ENCODE measurements around the gene ATN1.

The ATN1 gene

GRCh38 chr12:6946920-6947374 lies 19.2 kb downstream of the ATN1 start:
- FAIRE-seq: no peak

DNA sequence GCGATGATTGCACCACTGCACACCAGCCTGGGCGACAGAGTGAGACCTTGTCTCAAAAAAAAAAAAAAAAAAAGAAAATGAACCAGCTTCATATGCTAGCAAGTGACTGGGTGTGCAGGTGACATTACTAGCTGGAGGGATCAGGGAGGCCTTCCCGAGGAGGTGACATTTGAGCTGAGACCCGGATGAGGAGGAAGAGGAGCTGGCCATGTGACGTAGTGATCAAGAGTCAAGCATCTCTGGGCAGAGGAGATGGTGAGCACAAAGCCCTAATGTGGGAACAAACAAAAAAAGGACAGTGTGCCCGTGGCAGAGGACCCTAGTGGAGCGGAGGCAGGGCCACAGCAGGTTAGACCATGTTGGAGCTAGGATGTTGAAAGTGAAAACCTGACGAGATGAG lies 19.9 kb downstream of the ATN1 start:
- FAIRE-seq: no peak

- FAIRE-seq: no peak
Observed at GRCh38 chr12:6948873-6949594, 21.3 kb downstream of the ATN1 start.

GRCh38 chr12:6950401-6950801 lies 22.6 kb downstream of the ATN1 start:
- no peak for FAIRE-seq

GRCh38 chr12:6950811-6951540 lies 23.2 kb downstream of the ATN1 start, which contains the start of gene PTPN6:
PTPN6 (plus strand) TSS chr12:6951356; CDS start chr12:6951513, 157 bp downstream.
- FAIRE-seq: no peak

GRCh38 chr12:6951551-6952120 lies 23.9 kb downstream of the ATN1 start:
- no peak for FAIRE-seq

DNA sequence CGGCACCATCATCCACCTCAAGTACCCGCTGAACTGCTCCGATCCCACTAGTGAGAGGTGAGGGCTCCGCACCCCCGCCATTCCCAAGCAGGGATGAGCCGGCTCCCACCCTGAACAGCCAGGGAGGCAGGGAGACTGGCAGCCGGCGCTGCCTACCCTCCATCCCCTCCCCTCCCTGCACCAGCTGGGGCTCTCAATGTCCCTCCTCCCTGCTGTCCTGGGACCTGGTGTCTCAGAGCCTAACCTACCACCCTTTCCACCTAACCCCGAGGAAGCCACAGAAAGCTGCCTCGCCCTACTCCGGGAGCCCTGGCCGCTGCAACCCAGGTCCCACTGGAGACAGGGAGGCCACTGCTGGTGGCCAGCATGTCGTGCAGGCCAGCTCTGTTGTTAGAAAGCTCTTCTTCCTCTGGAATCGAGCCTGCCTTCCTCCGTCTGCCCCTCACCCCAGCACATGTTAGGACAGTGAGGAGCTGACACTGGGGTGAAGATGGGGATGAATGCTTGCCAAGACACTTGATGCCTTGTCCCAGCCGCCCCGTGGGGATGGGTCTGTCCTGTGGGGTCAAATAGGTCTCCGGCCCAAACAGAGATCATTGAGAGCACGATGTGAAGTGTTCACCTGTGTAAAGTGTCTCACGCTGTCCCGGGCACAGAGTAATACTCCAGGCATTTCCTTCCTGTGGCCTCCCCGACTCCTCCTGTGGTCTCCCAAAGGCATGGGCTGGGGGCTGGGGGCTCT lies 24.5 kb downstream of the ATN1 start:
- no peak for FAIRE-seq

GRCh38 chr12:6952863-6953441 lies 25.2 kb downstream of the ATN1 start:
- FAIRE-seq: no peak

DNA sequence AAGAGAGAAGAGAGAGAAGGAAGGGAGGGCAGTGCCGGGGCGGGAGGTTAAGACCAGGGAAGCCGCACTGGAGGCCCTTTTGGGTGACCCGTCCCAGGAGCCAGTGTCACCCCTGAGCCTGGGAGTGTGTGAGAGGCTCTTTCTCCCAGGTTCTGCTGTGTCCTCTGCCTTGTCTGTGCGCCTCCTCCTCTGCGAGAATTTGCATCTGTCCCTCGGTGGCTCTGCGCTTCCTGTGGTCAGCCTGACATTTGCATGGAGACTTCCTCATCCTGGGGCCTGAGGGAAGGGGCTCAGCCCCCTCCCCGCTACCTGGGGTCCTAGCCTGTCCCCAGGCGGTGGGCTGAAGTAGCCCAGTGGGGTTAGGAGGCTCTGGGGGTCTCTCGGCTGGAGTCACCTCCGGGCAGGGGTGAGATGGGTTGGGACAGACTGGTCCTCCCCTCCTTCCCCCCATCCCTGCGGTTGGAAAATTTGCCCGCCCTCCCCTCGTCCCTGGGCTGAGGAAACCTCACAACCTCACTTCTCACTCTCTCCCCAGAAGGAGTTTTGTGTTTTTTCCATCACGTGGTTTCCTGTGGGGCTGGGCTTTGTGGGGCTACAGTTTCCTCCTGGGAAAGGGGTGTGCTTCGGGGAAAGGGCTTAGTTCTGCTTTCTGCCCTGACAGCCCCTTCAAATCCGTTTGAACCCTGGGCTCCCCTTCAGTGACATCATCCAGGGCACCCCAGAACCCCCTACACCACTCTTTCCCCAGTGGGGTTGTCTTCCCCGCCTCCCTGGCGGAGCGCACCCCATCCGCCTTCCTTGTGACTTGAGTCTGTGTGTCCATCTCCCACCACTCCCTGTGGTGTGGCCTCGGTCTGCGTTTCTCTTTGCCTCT lies 25.9 kb downstream of the ATN1 start:
- FAIRE-seq: no peak

DNA sequence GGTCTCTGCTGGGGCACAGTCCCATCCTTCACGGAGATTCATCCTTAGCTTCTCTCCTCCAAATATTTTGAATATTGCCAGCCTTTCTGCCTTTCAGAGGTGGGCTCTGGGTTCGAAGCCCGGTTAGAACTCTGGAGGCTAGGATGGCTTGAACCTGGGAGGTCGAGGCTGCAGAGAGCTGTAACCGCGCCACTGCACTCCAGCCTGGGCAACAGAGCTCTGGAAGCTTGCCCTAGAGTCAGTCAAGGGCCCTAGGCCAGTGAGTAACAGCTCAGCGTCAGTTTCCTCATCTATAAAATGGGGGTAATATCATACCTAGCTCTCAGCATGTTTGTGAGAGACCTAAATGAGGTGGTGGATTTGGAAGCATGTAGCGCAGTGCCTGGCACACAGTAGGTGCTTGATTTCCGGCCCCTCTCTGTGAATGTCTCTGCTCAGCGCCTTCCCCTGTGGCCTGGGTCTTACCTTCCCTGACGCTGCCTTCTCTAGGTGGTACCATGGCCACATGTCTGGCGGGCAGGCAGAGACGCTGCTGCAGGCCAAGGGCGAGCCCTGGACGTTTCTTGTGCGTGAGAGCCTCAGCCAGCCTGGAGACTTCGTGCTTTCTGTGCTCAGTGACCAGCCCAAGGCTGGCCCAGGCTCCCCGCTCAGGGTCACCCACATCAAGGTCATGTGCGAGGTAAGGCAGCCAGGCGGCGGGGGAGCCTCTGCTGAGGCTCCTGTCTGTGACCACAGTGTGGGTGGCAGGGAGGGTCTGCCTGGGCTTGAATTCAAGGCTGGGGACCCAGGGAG lies 26.8 kb downstream of the ATN1 start:
- FAIRE-seq: no peak

- no peak for FAIRE-seq
Observed at GRCh38 chr12:6955108-6956020, 27.6 kb downstream of the ATN1 start.

DNA sequence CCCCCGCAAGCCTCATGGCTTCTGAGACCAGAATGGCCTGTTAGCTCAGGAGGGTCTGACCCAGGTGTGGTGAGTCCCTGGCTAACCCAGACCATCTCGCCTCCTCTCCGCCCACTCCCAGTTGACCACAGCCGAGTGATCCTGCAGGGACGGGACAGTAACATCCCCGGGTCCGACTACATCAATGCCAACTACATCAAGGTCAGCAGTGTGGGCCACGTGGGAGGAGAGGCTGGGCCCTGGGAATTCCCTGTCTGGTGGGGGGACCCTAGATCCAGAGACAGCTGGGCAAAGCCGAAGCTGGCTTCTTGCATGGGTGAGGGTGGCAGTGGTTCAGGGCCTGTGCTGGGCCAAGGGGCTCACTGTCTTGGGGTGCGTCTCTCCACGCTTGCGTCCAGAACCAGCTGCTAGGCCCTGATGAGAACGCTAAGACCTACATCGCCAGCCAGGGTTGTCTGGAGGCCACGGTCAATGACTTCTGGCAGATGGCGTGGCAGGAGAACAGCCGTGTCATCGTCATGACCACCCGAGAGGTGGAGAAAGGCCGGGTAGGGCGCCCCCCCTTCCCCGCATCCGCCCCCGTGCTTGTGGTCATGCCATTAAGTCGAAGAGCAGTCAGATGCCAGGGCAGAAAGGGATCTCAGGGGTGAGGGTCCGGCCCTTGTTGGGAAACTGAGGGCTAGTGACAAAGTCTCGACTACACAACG lies 28.4 kb downstream of the ATN1 start:
- FAIRE-seq: no peak

- FAIRE-seq: no peak
Observed at GRCh38 chr12:6957151-6957701, 29.5 kb downstream of the ATN1 start.

DNA sequence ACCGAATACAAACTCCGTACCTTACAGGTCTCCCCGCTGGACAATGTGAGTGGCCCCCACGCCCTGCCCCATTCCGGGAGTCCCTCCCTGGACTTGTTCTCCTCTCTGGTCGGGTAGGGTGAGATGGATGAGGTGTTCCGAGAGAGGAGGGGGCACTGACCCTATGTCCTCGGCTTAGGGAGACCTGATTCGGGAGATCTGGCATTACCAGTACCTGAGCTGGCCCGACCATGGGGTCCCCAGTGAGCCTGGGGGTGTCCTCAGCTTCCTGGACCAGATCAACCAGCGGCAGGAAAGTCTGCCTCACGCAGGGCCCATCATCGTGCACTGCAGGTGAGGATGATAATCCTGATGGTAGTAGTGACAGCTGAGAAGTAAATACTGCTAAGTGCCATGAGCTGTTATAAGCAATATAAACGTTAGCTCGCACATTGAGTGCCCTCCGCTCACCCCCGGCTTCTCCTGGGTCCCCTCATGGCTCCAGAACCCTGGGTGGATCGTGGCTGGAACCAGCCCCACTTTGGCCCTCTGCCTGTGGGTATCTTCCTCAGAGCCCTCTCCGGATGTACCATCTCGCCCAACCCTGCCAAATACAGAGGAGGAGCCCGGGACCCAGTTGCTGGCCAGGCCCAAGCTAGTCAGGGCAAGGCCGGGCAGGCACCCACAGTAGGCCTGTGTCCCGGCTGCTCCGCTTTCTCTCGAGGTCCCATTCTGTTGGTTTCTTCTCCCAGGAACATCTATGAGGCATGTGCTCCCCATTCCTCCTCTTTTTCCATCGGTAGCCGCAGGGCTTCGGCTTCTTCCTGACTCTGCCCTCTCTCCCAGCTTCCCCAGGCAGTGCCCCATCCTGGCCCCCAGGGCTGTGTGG lies 30.2 kb downstream of the ATN1 start:
- FAIRE-seq: no peak

GRCh38 chr12:6958609-6959057 lies 30.9 kb downstream of the ATN1 start:
- FAIRE-seq: no peak

- FAIRE-seq: no peak
Observed at GRCh38 chr12:6959058-6959804, 31.5 kb downstream of the ATN1 start.
